HG02798 (cell line): ENCODE measurements around the gene RASA3.
"Not testable (repeated sequence)": the region's sequence is repeated elsewhere in the genome, so short reads cannot be mapped to it uniquely, and the experiment has no call there.

Experiments used
- ATAC-seq: cut with Tn5 transposase; IDR thresholded peaks from one replicate; pipeline ENCODE4 v1.9.1; 2021; ENCODE audit warnings: mild to moderate bottlenecking; ENCODE audit not compliant: unreplicated experiment, poor library complexity

The RASA3 gene

GRCh38 chr13:114143806-114144605 is 11.6 kb upstream of the RASA3 start:
- peak; percentile 61 for ATAC-seq

DNA sequence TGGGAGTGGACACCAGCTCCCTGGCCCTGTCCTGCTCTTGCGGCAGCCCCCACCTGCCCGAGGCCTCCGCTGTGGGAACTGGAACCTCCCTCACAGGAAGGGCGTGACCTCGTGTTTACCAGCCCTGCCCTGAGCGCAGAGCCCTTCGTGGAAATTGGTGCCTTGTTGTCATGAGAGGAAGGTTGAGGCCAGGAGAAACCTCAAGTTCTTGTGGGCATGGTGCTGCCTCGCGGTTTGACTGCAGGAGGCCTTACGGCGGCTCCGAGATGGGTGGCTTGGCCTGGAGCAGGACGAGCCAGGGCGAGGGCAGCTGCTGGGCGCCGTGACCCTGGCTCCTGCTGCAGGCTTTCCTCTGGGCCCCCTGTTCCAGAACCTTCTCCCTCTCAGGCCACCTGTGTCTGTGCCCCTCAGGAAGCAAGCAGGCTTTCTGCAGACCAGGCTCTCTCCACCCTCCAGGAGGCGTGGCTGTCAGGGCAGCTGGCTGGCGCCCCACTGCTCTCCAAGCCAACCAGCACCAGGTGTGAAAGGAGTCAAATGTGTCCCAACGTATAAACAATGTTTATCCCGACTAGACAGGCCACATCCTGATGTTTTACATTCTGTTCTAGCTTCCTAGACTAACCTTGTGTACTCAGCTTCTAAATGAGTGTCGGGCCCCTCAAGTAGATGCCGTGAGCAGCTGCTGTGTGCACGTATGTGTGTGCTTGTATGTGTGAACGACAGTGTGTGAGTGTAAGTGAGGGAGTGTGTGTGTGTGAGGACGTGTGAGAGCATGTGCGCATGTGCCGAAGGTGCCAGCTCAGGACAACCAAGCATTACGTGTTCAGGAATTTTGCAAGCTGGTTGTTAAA is 10.4 kb upstream of the RASA3 start:
- no peak for ATAC-seq

DNA sequence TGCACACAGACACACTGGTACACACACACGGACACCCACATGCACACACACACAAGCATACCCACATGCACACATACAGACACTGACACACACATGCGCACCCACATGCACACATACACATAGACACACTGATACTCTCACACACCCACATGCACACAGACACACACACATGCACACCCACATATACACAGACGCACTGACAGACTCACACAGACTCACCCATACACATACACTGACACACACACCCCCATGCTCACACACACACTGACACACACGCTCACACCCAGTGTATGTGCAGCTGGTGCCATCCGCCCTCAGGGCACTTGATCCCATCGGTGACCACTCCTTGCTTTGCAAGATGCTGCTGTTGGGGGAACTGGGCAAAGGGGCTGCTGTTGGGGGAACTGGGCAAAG is 9.7 kb upstream of the RASA3 start:
- ATAC-seq, result no peak

DNA sequence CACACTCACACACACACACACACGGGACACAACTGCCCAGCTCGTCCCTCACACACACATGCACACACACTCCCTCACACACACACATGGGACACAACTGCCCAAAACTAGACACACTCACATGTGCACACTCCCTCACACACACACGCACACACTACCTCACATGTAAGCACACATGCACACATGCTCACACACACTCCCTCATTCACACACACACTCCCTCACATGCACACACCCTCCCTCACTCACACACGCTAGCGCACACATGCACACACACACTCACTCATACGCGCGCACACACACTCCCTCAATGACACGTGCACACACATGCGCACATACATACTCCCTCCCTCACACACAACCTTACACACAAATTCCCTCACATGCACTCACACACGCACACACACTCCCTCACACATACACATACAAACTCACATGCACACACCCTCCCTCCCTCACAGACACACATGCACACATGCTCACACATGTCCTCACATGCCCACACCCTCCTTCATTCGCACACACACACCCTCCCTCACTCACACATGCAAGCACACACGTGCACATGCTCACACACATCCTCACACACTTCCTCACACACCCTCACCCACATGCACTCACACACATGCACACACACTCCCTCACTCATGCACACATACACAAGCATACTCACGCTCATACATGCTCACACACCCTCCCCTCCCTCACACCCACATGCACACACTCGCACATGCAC is 9.0 kb upstream of the RASA3 start:
- no peak for ATAC-seq

DNA sequence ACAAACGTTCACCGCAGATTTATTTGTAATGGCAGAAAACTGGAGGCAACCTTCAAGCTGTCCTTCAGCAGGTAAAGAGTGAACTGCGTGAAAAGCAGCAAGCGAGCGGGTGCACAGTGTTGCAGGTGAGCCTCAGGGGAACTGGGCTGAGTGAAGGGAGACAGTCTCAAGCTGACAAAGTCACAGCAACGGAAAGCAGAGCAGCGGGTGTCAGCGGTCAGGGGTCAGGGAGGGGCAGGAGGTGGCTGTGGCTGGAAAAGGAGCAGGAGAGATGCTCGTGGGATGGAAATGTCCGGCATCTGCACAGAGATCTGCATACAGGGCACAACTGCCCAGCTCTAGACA is 8.5 kb upstream of the RASA3 start:
- ATAC-seq, result no peak

DNA sequence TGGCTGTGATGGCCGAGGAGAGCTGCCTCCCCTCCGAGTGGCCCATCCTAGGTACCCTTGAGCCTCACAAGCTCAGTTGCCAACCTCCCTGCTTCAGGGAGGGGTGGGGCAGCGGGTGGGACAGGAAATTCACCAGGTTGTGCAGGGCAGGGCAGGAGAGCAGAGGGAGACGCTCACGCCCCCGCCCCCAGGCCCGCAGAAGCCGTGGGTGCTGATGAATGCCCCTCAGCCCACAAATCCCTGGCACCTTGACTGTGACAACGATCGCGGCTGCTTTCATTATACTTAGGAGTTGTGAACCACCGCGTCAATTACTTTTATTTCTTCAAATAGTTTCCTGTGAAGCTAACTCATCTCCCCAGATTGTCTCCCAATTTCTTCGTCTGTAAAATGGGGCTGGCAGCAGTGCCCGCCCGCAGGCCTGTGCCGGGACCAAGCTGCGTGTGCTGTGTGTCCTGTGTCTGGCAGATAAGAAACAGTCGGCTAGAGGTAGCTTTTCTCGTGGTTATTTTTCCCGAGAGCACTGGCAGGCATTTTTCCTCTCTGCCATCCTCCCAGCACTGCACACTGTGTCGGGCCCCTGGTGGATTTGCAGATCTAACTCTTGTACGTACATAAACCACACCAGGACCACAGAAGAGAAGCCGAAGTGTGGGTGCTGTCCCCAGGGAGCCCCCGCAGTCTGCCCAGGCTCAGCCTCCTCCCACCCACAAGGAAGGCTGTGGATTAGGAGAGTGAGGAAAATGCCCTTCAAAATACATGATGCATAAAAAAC is 7.9 kb upstream of the RASA3 start:
- no peak for ATAC-seq

- no peak for ATAC-seq
These were observed 4.2 kb upstream of the RASA3 start for GRCh38 chr13:114136576-114136975.

GRCh38 chr13:114135731-114136171 is 3.3 kb upstream of the RASA3 start:
- no peak for ATAC-seq

GRCh38 chr13:114134944-114135610 is 2.7 kb upstream of the RASA3 start:
- ATAC-seq, result no peak

DNA sequence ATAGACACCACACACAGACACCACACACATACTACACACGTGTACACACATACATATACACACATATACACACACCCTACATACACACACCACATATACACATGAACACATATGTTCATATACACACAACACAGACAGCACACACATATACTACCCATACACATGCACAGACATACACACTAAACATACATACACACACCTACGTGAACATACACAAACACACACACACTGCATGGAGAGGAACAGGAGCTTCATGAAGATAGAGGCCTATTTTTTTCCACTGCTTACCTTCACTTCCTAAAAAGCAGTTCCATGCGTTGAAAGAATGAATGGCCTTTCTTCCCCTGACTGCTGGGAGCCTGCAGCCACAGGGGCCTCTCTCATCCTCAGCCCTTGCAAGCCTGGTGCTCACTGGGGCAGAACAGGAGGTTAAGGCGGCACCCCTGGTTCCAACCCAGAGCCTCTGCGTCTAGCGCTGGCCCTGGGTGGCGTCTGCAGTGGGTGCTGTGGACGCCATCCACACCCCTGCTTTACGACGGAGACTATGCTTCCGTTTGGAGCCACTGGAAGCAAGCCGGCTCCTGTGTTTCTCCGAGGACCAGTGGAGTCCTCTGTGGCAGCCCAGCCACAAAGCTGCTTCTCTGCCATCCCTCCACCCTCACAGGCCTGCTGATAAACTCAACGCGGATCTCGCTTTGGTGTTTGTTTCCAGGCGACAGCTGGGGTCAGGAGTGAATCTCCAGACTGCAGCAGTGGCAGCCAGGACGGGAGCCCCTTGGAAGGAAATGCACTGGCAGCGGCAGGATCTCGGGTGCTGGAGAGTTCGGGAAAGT is 1.9 kb upstream of the RASA3 start:
- no peak for ATAC-seq

DNA sequence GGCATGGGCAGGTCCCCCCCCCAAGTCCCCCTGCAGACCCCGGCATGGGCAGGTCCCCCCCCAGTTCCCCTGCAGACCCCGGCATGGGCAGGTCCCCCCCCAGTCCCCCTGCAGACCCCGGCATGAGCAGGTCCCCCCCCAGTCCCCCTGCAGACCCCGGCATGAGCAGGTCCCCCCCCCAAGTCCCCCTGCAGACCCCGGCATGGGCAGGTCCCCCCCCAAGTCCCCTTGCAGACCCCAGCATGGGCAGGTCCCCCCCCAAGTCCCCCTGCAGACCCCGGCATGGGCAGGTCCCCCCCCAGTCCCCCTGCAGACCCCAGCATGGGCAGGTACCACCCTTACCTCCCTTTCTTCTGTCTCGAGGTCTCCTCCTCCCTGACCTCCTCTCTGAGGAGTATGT is 1.1 kb upstream of the RASA3 start:
- not testable (repeated sequence) for ATAC-seq

- ATAC-seq, result not testable (repeated sequence)
These were observed 703 bp upstream of the RASA3 start for GRCh38 chr13:114133126-114133525.

DNA sequence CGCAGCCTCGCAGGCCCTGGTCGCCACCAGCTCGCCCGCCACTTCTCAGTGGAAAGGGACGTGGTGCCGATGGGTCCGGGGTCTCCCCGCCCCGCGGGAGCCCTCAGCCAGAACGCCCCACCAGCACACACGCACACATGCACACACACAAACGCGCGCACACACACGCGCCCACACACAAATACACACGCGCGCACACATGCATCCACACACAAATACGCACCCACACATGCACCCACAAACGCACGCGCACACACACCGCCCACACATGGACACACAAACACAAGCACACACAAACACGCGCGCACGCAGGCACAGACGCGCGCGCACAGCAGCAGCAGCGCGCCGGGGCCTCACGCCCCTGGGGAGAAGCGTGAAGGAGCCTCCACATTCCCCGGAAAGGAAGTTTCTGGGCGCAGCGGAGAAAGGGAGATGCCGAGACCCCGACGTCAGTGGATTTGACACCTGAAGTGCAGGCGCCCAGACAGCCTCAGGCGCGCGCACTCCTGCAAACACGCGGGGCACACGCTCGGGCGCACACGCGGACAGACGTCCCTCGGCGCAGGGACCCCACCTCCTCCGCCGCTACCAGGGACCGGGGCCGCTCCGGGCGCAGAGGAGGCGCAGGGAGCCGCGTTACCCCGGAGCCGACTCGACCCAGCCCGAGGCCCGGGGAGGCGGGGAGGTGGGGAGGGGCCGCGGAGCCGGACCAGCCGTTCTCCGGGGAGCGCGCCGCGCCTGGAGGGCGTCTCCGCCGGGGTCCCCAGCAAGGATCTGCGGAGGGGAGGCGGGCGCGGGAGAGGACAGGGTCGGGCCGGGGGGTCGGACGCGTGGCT is 622 bp downstream of the RASA3 start:
- ATAC-seq, result peak; percentile 7

DNA sequence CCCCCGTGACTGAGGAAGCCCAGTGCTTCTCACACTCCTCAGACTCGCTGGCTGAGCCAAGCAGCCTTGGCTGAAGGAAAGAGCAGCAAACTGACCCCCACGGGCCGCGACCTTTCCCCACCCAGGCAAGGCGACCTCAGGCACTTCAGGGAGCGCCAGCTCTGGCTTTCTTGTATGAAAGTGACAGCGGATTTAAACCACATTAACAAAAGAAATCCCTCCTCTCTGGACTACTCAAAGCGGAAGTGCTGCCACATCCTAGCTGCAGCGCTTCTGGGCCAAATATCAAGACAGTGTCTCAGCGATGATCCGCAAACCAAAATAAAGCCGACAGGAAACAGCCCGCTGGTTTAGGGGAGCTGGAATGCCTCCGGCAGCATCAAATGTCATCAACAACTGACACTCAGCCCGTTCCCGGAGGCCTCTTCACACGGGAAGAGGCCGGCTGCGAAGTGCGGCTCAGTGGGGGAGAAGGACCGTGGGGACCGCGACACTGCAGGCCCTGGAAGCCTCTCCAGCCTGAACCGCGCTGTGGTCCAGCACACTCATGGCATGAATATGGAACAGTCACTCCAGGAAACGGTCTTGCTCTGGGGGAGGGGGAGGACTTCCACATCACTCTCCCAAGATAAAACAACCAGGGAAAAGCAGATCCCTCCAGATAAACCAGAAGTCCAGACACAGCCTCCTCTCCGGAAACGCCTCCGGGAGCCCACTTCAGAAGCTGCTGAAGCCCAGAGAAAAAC is 1.4 kb downstream of the RASA3 start:
- ATAC-seq, result no peak

DNA sequence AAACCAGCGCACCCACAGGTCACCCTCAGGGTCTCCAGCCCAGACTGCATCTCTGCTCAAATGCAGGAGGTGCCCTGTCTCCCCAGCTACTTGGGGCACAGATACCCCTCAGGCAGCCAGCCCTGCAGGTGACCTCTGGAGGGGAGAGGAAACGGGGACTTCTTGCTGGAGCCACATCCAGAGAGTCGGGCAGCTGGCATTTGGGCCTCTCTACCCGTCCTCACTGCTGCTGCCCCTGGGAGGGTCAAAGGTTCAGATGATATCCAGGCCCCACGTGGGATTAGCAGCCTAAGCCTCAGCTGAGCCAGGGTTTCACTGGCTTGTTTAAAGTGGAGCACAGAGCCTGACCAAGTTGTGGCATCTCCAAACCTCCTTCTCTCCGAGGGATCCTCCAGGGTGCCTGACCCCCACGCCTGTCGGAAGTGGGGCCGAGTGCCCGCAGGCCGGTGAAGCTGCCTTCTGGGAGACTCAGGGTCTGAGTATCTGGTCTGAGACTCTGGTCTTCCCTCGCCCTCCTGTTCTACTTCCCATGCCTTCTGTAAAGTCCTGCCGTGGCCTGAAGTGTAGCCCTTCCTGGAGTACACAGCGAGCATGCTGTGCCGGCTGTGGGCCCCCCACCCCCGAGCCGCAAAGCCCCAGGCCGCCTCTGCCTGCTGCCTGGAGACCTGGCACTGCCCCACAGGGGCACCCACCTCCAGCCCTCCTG is 2.1 kb downstream of the RASA3 start:
- no peak for ATAC-seq

DNA sequence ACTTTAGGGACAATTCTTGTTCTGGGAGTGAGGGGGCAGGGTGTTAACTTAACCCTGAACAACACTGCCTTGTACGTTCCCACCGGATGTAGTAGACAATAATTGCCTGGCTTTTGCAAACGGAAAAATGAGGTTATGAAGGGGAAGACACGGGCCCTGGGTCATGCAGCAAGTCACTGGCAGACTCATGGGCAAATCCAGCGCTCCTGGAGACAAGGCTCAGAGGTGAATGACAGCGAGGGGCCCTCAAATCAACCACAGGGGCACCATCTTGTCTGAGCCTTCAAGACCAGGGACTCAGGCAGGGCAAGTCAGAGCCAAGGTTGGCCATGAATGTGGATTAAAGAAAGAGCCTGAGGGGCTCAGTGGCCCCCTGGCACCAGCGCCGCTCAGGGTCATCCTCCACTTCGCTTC is 2.8 kb downstream of the RASA3 start:
- ATAC-seq, result no peak
